Skeletal muscle tissue (tissue), 4 donors: ENCODE data around the gene ATG7. TPM values are rescaled to one million over a fixed set of nuclear protein-coding genes. Genes with fewer than 3 reads are reported as not detected.
"Not testable (repeated sequence)": the region's sequence is repeated elsewhere in the genome, so short reads cannot be mapped to it uniquely, and the experiment has no call there.

Source experiments
- H3K27ac ChIP-seq: one replicate; pipeline ENCODE4 v1.7.0; 2013; ENCODE audit warnings: mild to moderate bottlenecking, low read depth, low read length, inconsistent platforms
- H3K27me3 ChIP-seq, 3 donors: one replicate each; pipeline ENCODE4 v1.7.0; 2013; ENCODE audit warnings: low read length in 3 of 3; ENCODE audit not compliant: control insufficient read depth in 3 of 3, insufficient read depth in 3 of 3
- H3K36me3 ChIP-seq, 3 donors: one replicate each; pipeline ENCODE4 v1.7.0; 2013; ENCODE audit warnings: low read length in 3 of 3; ENCODE audit not compliant: control insufficient read depth in 3 of 3, insufficient read depth in 3 of 3
- H3K4me1 ChIP-seq, 3 donors: one replicate each; pipeline ENCODE4 v1.7.0; 2013; ENCODE audit warnings: low read length in 3 of 3, mild to moderate bottlenecking in 3 of 3; ENCODE audit not compliant: control insufficient read depth in 3 of 3, insufficient read depth in 3 of 3
- H3K4me3 ChIP-seq, 3 donors: one replicate each; pipeline ENCODE4 v1.7.0; 2013; ENCODE audit warnings: low read length in 3 of 3
- H3K9ac ChIP-seq, 3 donors: one replicate each; pipeline ENCODE4 v1.7.0; 2013; ENCODE audit warnings: low read length in 3 of 3, mild to moderate bottlenecking in 3 of 3, moderate library complexity in 2 of 3, low read depth in 1 of 3
- H3K9me3 ChIP-seq, 3 donors: one replicate each; pipeline ENCODE4 v1.7.0; 2013; ENCODE audit warnings: low read length in 3 of 3; ENCODE audit not compliant: control insufficient read depth in 3 of 3
- total RNA-seq: library from RNA; depleted of rRNA; stranded (reverse); fragments of >200 nt; gene quantifications from one replicate; pipeline ENCODE4 v1.2.3, GENCODE V29; 2014
- donor health status: Osteomylitis.

ATG7 gene
- total RNA-seq, 1 donor from 2014 or later, result 48.0 TPM

DNA sequence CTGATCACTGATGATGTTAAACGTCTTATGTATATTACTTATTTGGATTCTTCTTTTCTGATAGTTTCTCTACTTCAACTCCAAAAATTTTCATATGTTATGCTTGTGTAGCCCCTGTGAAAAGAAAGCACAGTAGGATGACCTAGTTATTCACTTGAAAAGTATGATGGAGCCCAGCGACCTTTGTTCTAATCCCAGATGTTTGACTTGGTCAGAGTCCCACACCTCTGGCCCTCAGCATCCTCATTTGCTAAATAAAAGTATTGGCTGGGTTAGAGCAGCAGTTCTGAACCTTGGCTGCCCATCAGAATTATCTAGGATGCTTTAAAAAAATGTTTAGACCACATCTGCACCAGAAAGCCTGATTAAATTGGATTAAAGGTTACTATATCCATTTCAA lies 173.7 kb downstream of the ATG7 start:
- Histone ChIP-seq H3K9ac (no peak overlapping the region), H3K9me3 (no peaks in the 10 kb centered on the region), H3K4me1 (peaks cover 0 to 4% (median 0%) of the 10 kb centered on the region in 3 donors), H3K27ac (no peak overlapping the region), H3K27me3 (no peaks in the 10 kb centered on the region), H3K4me3 (no peak overlapping the region), H3K36me3 (no peaks in the 10 kb centered on the region)

DNA sequence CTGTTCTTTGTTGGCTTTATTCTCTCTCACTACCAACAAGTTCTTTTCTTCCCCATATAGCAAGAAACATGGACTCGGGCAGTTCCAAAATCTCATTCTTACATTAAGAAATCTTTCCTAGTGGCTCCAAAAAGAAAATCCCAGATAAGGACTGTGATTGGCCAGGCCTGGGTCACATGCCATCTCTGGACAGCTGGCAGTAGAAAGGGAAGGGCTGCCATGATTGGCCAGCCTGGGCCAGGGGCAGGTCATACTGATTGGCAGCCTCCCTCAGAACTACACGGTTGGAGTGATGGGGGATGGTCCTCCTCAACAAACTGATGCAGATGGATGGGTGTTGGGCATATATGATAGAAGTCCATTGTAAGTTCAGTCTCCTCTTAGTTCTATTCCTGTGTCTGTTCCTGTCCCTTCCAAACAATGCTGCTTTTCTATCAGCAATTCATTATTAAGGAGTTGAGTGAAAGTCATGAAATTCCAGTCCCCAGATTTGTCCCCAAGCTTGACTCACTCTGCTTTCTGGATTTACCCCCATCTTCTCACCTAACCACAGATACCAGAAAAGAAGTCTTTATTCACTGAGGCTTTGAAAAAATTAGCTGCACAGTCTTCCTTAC lies 175.5 kb downstream of the ATG7 start:
- Histone ChIP-seq H3K4me3 (no peak overlapping the region), H3K36me3 (no peaks in the 10 kb centered on the region), H3K27me3 (no peaks in the 10 kb centered on the region), H3K27ac (no peak overlapping the region), H3K4me1 (peaks cover under 1 to 7% (median under 1%) of the 10 kb centered on the region in 3 donors), H3K9ac (no peak overlapping the region), H3K9me3 (no peaks in the 10 kb centered on the region)

DNA sequence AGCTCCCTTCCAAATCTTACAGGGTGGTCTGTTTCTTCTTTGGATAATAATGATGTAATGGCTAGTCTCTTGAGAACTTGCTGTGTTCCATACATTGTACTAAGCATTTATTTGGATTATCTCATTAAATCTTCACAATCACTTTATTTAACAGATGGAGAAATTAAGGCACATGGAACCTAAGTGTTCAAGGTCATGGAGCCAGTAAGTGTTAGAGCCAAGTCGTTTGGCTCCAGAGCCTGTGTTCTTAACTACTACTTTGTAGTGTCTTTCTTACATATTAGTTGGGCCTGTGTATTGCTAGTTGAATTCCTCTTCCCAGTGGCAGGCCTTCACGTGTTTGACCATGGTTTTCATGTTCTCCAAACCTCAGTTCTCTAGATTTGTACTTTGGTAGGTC lies 177.8 kb downstream of the ATG7 start:
- Histone ChIP-seq H3K36me3 (no peaks in the 10 kb centered on the region), H3K9me3 (no peaks in the 10 kb centered on the region), H3K27ac (no peak overlapping the region), H3K4me1 (peaks cover 6 to 11% (median 8%) of the 10 kb centered on the region in 3 donors), H3K9ac (no peak overlapping the region), H3K4me3 (no peak overlapping the region), H3K27me3 (no peaks in the 10 kb centered on the region)

DNA sequence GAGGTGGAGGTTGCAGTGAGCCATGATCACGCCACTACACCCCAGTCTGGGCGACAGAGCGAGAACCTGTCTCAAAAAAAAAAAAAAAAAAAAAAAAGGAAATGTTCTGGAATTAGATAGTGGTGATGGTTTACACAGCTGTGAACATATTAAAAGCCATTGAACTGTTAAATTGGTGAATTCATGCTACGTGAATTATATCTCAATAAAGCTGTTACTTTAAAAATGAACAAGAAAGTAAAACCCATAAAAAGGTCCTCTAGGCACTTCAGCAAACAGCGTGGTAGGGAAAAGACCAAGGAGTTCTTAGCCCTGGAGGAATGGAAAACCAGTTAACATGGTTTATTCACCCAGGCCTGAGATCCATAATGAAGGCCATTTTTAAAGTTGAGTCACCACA lies 180.1 kb downstream of the ATG7 start:
- no peaks in the 10 kb centered on the region for H3K36me3 ChIP-seq
- H3K4me3 ChIP-seq, result no peak overlapping the region
- H3K4me1 ChIP-seq, result peaks cover 6 to 8% (median 7%) of the 10 kb centered on the region in 3 donors
- H3K9ac ChIP-seq, result no peak overlapping the region
- peak overlapping the region; percentile 54 for H3K27ac ChIP-seq
- H3K27me3 ChIP-seq, result no peaks in the 10 kb centered on the region
- H3K9me3 ChIP-seq, result no peaks in the 10 kb centered on the region

DNA sequence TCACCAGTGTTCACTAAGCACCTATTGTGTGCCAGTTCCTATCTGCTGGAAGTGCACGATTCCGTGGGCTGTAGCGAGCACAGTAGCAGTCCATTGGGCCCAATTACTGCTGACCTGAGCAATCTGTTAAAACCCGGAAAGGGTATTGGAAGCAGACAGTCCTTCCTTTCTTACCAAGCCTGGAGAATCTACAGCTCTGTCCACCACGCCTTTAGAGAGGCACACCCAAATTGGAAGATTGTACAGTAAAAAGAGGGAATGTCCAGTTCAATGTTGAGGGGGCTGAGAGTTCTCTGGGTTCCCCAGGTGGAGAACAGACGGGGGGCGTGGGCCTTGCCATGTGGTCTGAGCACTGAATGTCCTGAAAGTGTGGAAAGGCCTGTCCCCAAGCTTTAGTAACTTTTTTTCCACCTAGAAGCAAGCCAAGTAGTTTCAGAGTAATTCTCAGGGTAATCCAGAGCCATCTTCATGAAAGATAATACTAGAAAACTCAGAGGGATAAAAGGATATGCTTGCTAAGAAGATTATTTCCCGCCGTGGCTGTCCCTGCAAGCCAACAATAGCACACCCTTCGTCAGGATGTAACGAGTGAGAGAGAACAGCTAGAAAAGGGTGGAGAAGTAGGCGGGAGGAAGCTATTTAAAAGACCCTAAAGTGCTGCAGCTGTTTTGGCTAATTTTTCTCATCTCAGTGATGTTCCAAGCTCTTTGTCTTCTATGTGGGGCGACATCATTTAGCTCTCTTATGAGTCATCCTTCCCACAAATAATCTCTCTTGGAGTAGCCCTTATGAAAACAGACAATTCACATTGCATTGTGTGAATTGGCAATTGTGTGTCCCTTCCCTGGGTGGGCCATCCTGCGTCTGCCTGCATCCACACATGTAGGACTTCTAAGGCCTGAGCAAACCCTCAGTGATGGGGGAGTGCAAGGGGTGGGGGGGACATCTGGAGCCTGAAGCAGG lies 181.0 kb downstream of the ATG7 start:
- Histone ChIP-seq H3K27ac (peak overlapping the region; percentile 54), H3K4me1 (peaks cover 6 to 8% (median 7%) of the 10 kb centered on the region in 3 donors), H3K4me3 (no peak overlapping the region), H3K9ac (no peak overlapping the region), H3K36me3 (no peaks in the 10 kb centered on the region), H3K27me3 (no peaks in the 10 kb centered on the region), H3K9me3 (no peaks in the 10 kb centered on the region)

- Histone ChIP-seq H3K27ac (no peak overlapping the region), H3K9ac (no peak overlapping the region), H3K4me3 (no peak overlapping the region), H3K4me1 (peaks cover 6 to 8% (median 7%) of the 10 kb centered on the region in 3 donors), H3K9me3 (no peaks in the 10 kb centered on the region), H3K27me3 (no peaks in the 10 kb centered on the region), H3K36me3 (no peaks in the 10 kb centered on the region)
These were observed 183.8 kb downstream of the ATG7 start for GRCh38 chr3:11455956-11456355.

DNA sequence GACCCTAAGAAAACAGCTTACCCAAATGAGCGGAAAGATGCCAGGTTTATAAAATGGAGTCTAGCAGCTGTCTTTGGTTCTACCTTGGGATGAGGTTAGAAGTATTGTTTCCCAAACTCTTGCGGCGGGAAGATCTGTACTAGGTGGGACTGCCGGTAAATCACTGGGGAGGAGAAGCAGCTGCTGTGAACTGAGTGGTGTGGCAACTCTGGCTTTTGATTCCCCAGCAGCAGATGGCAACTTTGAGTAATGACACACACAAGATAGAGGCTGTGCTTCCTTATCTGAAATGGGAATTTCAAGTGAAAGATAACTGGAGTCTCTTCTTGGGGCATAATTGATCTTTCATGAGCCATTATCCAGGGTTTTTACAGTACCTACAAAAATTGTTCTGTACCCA lies 184.9 kb downstream of the ATG7 start:
- Histone ChIP-seq H3K9ac (no peak overlapping the region), H3K4me3 (no peak overlapping the region), H3K27ac (no peak overlapping the region), H3K27me3 (no peaks in the 10 kb centered on the region), H3K4me1 (peaks cover 6 to 8% (median 7%) of the 10 kb centered on the region in 3 donors), H3K9me3 (no peaks in the 10 kb centered on the region), H3K36me3 (no peaks in the 10 kb centered on the region)

GRCh38 chr3:11459186-11459824 lies 187.1 kb downstream of the ATG7 start:
- no peaks in the 10 kb centered on the region for H3K9me3 ChIP-seq
- no peaks in the 10 kb centered on the region for H3K36me3 ChIP-seq
- peaks cover 0 to 8% (median 5%) of the 10 kb centered on the region in 3 donors for H3K4me1 ChIP-seq
- H3K27ac ChIP-seq, result no peak overlapping the region
- no peak overlapping the region for H3K9ac ChIP-seq
- H3K4me3 ChIP-seq, result no peak overlapping the region
- H3K27me3 ChIP-seq, result no peaks in the 10 kb centered on the region

- Histone ChIP-seq H3K36me3 (no peaks in the 10 kb centered on the region), H3K4me1 (peaks cover 13 to 24% (median 22%) of the 10 kb centered on the region in 3 donors), H3K9ac (no peak overlapping the region), H3K27ac (no peak overlapping the region), H3K27me3 (no peaks in the 10 kb centered on the region), H3K4me3 (no peak overlapping the region), H3K9me3 (no peaks in the 10 kb centered on the region)
These were observed 189.0 kb downstream of the ATG7 start for GRCh38 chr3:11461226-11461625.

- H3K4me1 ChIP-seq, result peaks cover 27 to 38% (median 33%) of the 10 kb centered on the region in 3 donors
- H3K36me3 ChIP-seq, H3K9me3 ChIP-seq, H3K27ac ChIP-seq, H3K4me3 ChIP-seq, H3K27me3 ChIP-seq, H3K9ac ChIP-seq: not testable (repeated sequence)
These were observed 190.5 kb downstream of the ATG7 start for GRCh38 chr3:11462673-11463072.
